Measurements from ENCODE around the gene CD247.

- TF ChIP-seq RFX5 (IDR thresholded peaks at IDR 0.05; ENCODE audit: low read depth, low read length) (no peak), CTCF (conservative IDR thresholded peaks at IDR 0.05; ENCODE audit: low read depth, low read length) (no peak), BHLHE40 (IDR thresholded peaks at IDR 0.05; ENCODE audit: low read depth, low read length) (no peak), RCOR1 (IDR thresholded peaks at IDR 0.05; ENCODE audit: insufficient replicate concordance, low read length) (no peak), CEBPB (IDR thresholded peaks at IDR 0.05; ENCODE audit: low read depth, low read length) (no peak), POLR2A (IDR thresholded peaks at IDR 0.05; ENCODE audit: low read depth, low read length) (no peak)
These were observed 87.5 kb downstream of the CD247 start for GRCh38 chr1:167430849-167431242.
